Fibroblast of mammary gland (primary cell): Measurements from ENCODE around the gene SRPX.

Experiments used
- DNase-seq: peaks from one replicate; pipeline ENCODE4 v3.0.0-alpha.2; 2010; ENCODE audit warnings: low read depth
- H3K4me3 ChIP-seq: 2 replicates; pipeline ENCODE4 v1.5.1; 2011; ENCODE audit warnings: low read depth, mild to moderate bottlenecking, low read length, moderate library complexity; ENCODE audit not compliant: control insufficient read depth
- CTCF ChIP-seq: conservative IDR thresholded peaks from 2 replicates; pipeline ENCODE4 v1.5.1; 2011; ENCODE audit warnings: low read depth, low read length, inconsistent platforms; ENCODE audit not compliant: control insufficient read depth, insufficient read depth

SRPX gene

GRCh38 chrX:38211891-38212635 lies 8.6 kb downstream of the SRPX start:
- TF ChIP-seq CTCF, result no peak
- H3K4me3 ChIP-seq, result no peak overlapping the region
- peak; percentile 71 for DNase-seq

- peak; percentile 43 for DNase-seq
- TF ChIP-seq CTCF, result no peak
Measured at GRCh38 chrX:38206542-38206941, 14.1 kb downstream of the SRPX start.

GRCh38 chrX:38206036-38206435 lies 14.6 kb downstream of the SRPX start:
- TF ChIP-seq CTCF, result no peak

More at GRCh38 chrX:38206542-38206941, 14.1 kb downstream of the SRPX start:
- H3K4me3 ChIP-seq, result no peak overlapping the region

GRCh38 chrX:38205039-38205438 lies 15.6 kb downstream of the SRPX start:
- no peak overlapping the region for H3K4me3 ChIP-seq
- no peak for TF ChIP-seq CTCF
- no peak for DNase-seq

More at GRCh38 chrX:38206036-38206435, 14.6 kb downstream of the SRPX start:
- no peak overlapping the region for H3K4me3 ChIP-seq
- DNase-seq, result peak; percentile 84

- peak; percentile 29 for DNase-seq
- peak; percentile 38 for TF ChIP-seq CTCF
- H3K4me3 ChIP-seq, result no peak overlapping the region
Measured at GRCh38 chrX:38192007-38192810, 28.5 kb downstream of the SRPX start.

- DNase-seq, result no peak
Measured at GRCh38 chrX:38189431-38190250, 31.0 kb downstream of the SRPX start.

More at GRCh38 chrX:38189431-38190250, 31.0 kb downstream of the SRPX start:
- H3K4me3 ChIP-seq, result no peak overlapping the region
- TF ChIP-seq CTCF, result no peak
